Hypothalamus (tissue), 51 donors: ENCODE data around the gene ASTN2.

Source experiments
- DNase-seq, 51 donors: peaks; one replicate each; lab custom pipeline; 2025; lab: John Stamatoyannopoulos, UW

The ASTN2 gene

GRCh38 chr9:116662646-116663310 lies 752.1 kb downstream of the ASTN2 start:
- DNase-seq = no peak

- DNase-seq = peak in 12 of 51 donors; percentile 2 to 62 (median 20)
Measured at GRCh38 chr9:116661037-116661954, 753.6 kb downstream of the ASTN2 start.

GRCh38 chr9:116658265-116658664 lies 756.6 kb downstream of the ASTN2 start:
- no peak for DNase-seq

- no peak for DNase-seq
Measured at GRCh38 chr9:116656977-116657376, 757.9 kb downstream of the ASTN2 start.

GRCh38 chr9:116656501-116656971 lies 758.3 kb downstream of the ASTN2 start:
- peak in 4 of 51 donors; percentile 1 to 20 (median 11) for DNase-seq

- DNase-seq = no peak
Measured at GRCh38 chr9:116654059-116654355, 760.9 kb downstream of the ASTN2 start.

- peak in 2 of 51 donors; percentile 10 to 18 for DNase-seq
Measured at GRCh38 chr9:116653348-116654058, 761.4 kb downstream of the ASTN2 start.

GRCh38 chr9:116647515-116647809 lies 767.4 kb downstream of the ASTN2 start:
- peak in 2 of 51 donors; percentile 6 to 36 for DNase-seq

- DNase-seq = peak in 2 of 51 donors; percentile 1 to 36
Measured at GRCh38 chr9:116646661-116647514, 768.0 kb downstream of the ASTN2 start.

GRCh38 chr9:116644091-116644688 lies 770.7 kb downstream of the ASTN2 start:
- DNase-seq = no peak

- no peak for DNase-seq
Measured at GRCh38 chr9:116643691-116644090, 771.2 kb downstream of the ASTN2 start.

GRCh38 chr9:116641292-116642059 lies 773.4 kb downstream of the ASTN2 start:
- no peak for DNase-seq

- no peak for DNase-seq
Measured at GRCh38 chr9:116639251-116639741, 775.6 kb downstream of the ASTN2 start.

- no peak for DNase-seq
Measured at GRCh38 chr9:116635908-116636307, 778.9 kb downstream of the ASTN2 start.

GRCh38 chr9:116632990-116633838 lies 781.6 kb downstream of the ASTN2 start:
- DNase-seq = no peak

- no peak for DNase-seq
Measured at GRCh38 chr9:116629634-116630033, 785.2 kb downstream of the ASTN2 start.

GRCh38 chr9:116628716-116629115 lies 786.1 kb downstream of the ASTN2 start:
- no peak for DNase-seq

GRCh38 chr9:116627433-116627832 lies 787.4 kb downstream of the ASTN2 start:
- DNase-seq = no peak
